ENCODE data around the gene BARHL1.

Gene BARHL1

DNA sequence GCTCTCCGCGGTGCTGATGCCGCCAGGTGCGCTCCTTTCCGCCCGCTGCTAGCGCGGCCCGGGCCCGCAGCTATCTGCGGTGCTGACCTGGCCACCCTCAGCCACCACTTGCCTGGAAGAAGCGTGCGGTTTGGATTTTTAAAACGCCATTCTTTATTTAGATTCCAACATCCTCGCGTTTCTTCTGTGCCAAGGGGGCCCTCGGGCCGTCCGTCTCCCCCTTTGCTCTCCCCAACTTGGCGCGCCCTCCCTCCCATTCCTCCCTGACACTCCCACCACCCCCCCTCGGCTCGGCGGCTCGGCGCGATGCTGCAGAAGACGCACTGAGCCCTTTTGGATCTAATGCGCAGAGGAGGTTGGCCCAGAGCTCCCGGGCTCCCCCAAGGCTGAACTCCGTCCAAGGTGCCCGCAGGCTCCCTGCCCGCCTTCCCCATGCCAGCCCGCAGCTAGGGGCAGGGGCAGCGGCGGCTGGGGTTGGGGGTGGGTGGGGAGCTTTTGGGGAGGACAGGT is at the start of gene BARHL1:
TSS of gene BARHL1 (plus strand) at position 331 of the 510 bp plus-strand sequence. CDS start 192 bp downstream, outside the sequence.
- DNase-seq = no peak

- no peak for DNase-seq
These were observed 47.6 kb upstream of the BARHL1 start for GRCh38 chr9:132534832-132535231.

- no peak for DNase-seq
These were observed 46.3 kb upstream of the BARHL1 start for GRCh38 chr9:132536124-132536523.

GRCh38 chr9:132537352-132537751 is 45.1 kb upstream of the BARHL1 start:
- no peak for DNase-seq

- no peak for DNase-seq
These were observed 44.3 kb upstream of the BARHL1 start for GRCh38 chr9:132538071-132538470.

DNA sequence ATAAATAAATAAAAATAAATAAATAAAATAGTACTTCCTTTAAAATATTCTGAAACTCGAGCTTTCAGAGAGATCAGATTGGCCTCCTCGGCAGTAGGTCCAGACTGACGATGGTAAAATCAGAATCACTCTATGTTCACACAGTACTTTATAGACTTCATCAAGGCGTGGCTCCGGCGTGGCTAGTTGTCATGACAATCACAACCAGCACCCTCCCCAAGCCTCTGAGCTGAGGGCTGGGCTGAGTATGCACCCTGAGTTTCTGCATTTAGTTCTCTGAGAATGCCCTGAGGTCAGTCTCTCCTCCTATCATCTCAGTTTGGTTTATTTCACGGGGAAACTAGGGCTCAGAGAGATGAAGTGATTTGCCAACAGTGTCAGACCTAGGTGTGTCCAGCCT is 43.3 kb upstream of the BARHL1 start:
- DNase-seq = no peak

DNA sequence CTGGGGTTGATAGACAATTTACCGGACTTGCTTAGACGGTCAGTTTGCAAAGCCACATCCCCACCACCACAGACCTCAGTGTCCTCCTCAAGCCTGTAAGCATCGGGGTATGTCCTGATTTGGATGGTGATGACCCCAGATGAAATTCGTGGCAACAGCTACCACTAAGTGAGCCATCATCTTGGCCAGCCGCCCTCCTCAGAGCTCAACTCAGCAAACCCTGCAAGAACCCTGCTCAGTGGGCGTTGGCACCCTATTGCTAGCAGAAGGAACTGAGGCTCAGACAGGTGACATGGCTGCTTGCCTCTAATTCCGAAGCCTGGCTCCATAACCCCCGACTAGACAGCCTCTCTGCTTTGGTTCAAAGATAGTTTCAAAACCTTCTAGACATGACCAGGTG is 41.4 kb upstream of the BARHL1 start:
- DNase-seq = no peak

DNA sequence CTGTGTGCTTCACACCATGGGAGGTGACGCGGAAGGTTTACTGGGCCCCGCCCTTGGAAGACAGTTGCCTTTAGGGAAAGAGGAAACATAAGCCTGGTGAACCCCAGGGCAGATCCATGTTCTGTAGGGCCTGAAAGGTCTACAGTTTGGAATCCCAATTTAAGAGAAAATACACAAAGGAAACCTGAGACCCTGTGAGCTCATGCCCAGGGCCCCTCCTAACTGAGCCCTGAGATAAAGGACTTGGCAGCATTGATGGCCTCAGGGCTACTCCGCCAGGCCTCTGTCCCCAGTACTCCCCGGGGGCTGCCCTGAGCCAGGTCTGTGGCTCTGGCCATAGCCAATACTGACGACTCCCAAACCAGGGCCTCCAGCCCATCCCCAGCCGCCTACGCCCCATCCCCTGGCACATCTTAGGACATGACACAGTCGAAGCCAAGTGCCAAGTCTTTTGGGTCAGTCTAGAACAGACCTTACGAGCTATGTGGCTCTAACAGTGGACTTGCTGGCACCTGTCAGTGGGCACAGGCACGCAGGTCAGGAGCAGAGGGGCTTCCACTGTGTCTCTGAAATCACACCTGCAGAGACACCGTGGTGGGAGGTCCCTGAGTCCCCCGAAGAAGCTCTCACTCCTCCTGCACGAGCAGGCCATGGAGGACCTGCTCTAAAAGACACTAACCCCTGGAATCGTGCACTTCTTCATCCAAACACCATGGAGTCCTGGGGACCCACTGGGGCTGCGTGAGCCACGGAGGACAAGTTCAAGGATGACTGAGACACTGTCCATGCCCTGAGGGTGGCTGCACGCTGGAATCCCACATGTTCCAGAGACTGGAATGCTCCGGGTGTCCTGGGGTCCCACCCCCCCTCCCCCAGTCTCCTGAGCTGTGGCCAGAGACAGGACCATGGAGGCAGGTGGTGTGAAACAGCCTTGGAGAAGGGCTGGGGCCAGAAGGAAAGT is 40.3 kb upstream of the BARHL1 start:
- DNase-seq = no peak

DNA sequence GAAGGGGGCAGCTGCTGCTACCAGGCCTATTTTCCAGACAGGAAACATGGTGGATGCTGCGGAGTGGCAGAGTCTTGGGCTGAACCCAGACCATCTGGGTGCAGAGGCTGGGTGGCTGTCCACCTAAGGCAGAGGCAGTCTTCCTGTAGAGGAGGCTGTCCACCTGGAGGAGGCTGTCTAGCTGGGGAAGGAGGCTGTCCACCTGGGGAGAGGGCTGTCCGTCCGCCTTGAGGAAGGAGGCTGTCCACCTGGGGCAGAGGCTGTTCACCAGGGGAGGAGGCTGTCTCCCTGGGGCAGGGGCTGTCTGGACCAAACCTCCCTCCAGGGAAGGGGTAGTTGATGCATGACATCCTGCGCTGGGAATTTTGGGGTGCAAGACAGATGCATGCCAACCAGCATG is 39.2 kb upstream of the BARHL1 start:
- DNase-seq = no peak

GRCh38 chr9:132543960-132544359 is 38.4 kb upstream of the BARHL1 start:
- DNase-seq = no peak

GRCh38 chr9:132545578-132545977 is 36.8 kb upstream of the BARHL1 start:
- DNase-seq = no peak

- DNase-seq = peak; percentile 87
These were observed 36.0 kb upstream of the BARHL1 start for GRCh38 chr9:132546148-132547051.

- no peak for DNase-seq
These were observed 35.4 kb upstream of the BARHL1 start for GRCh38 chr9:132547052-132547431.

DNA sequence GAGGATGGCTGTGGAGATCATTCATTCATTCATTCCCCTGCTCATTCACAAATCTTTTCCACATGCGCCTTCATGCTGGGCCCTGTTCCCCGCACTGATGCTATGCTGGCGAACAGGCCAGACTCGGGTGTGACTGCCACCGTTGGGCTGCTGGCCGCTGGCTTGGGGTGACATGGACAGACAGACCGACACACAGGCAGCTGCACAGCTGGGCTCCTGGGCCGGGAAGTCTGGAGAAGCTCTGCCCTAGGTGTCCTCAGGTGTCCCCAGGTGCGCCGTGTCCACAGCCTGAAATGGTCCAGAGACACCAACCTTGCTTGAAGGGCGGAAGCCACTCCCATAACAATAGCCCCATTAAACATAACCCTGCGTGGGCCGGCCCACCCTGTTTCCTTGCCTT is 35.0 kb upstream of the BARHL1 start:
- no peak for DNase-seq

GRCh38 chr9:132547976-132548730 is 34.3 kb upstream of the BARHL1 start:
- DNase-seq = no peak

DNA sequence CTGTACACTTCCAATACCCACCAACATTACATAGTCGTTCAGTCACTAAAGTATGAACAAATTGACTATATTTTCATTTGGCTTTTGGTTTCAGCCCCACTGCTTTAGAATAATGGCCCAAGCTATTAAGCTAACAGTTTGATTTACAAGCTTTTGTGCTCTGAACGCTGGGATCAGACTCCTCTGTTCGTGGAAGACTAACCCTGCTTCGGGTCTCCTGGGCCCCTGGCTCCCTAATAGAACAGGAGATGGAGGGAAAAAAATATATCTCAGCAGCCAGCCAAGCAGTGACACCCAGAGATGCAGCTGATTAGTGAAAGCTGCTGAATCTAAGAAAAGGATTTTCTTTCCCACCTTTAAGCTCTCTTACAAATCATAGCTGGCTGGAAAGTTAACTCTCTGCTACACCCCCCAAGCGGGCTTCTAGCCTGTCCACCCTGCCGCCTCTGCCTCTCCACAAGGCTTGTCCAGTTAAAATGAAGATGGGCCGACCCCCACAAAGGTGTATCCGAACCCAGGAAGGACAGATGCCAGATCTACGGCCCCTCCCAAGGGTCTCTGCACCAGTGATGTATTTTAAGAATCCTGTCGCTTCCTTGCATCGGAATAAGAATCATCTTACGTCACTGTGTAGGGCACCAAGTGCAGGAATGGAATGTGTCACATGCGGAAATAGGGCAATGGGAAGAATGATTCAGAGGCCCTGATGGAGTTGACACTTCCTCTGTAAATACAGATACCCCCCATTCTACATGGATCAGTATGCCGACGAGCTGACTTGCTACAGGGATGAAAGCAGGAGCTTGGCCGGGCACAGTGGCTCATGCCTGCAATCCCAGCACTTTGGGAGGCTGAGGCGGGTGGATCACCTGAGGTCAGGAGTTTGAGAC is 33.4 kb upstream of the BARHL1 start:
- no peak for DNase-seq

- DNase-seq = no peak
These were observed 30.9 kb upstream of the BARHL1 start for GRCh38 chr9:132551556-132551955.

- no peak for DNase-seq
These were observed 30.4 kb upstream of the BARHL1 start for GRCh38 chr9:132552041-132552440.

GRCh38 chr9:132554755-132555154 is 27.7 kb upstream of the BARHL1 start:
- no peak for DNase-seq

DNA sequence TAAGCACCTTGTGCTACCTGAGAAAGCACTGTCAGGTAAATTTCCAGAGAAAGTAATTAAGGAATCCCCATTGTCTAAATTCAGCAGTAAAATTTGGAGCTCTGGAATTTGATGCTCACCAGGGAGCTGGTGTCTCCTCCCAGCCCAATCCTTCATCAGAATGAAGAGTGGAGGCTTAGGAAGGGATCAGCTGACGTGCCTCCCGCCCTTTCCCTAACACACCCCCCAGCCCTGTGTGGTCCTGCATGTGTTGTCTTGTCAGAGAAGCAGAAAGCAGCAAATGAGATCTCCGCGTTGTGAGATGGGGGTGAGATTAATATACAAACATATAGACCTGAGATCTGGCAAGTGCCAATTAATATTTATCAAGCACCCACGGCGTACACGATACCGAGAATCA is 26.9 kb upstream of the BARHL1 start:
- DNase-seq = no peak

DNA sequence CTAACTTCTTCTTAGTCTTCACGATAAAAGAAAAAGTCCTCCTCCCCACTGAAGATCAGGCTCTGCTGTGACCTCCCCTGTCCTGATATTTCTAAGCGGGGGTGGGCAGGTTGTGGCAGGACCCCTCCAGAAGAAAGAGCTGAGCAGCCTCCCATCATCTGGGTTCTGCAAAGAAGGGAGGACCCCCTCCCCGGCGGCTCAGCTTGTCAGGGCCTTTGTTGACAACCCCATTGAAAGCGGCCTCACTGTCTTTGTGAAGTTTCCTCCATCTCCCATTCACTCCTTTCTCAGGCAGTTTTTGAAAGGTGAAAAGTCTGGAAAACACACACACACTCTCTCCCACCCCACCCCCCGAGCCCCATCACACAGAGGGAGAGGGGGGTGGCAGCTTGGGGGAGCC is 26.2 kb upstream of the BARHL1 start:
- DNase-seq = no peak

- no peak for DNase-seq
These were observed 25.7 kb upstream of the BARHL1 start for GRCh38 chr9:132556714-132557113.
